SK-N-DZ (cell line): ENCODE results near the gene TENM3.

ENCODE experiments used
- DNase-seq: peaks from one replicate; pipeline ENCODE4 v3.0.0-alpha.2; 2015; ENCODE audit warnings: low spot score

The TENM3 gene

DNA sequence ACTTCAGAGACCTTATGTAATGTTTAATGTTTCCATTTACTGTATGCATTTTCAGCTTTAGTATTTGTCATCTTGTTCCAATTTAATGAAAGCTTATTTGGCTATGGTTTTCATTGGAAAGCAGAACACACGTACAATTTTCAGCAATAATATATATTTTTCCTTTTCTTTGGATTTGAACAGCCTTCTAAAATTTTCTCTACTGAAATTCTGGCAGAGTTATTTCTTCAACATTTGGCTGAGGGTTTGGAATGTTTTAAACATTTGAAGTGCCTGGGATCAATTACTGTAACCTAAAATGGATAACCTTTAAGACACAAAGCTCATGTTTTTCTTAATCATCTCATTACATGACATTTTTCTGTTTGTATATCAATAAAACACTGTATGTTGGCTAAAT lies 156.9 kb downstream of the TENM3 start:
- DNase-seq, result no peak

DNA sequence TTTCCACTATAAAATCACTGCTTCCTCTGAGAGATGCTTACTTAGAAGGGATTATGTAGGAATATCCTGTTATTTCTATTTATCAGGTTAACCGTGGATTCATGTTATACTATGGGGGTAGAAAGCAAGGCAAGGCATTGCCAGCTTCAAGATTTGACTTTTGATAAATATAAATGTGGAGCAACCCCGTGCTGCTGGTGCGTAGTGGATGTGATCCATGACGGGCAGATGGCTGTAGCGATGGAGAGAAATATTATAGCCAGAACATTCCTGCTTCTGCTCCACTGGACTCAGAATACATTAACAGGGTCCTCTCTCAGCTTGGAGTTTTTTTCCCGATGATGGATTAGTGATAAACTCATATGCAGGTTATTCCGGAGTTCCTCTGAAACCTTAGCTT lies 157.6 kb downstream of the TENM3 start:
- DNase-seq, result no peak

DNA sequence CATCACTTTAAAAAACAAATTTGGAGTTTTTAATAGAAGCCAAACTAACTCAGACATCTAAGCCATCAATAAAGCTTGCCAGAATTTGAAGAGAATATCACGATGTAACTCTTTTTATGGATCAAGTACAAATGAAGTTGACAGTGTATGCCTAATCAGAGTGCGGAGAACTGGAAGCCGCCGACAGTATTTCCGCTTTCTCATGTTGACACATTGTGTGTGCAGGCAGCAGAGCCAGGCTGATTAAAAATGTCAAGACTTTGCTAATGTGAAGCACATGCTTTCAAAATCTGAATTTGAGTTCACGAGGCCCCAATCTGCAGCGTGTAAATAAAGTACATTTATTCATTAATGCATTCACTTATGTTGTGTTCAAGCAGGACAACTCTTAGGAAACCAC lies 161.2 kb downstream of the TENM3 start:
- DNase-seq, result no peak

DNA sequence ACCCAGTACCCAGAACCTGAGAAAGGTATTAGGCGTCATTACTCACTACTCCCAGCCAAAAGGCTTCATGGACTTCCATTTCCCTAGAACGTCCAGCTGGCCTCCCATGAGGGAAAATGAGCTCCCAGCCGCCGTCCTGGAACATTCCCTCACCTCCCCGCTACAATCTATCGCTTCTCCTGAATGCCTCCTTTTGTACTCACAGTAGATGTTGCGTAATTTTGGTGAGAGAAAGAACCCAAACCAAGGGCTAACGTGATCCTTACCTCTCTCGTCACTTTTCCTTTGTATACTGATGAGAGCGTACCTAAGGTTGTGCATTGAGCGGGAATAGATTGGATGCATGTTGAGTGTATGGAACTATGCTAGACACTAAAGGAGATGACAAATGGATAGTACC lies 161.9 kb downstream of the TENM3 start:
- no peak for DNase-seq

GRCh38 chr4:182409271-182409670 lies 166.1 kb downstream of the TENM3 start:
- no peak for DNase-seq

DNA sequence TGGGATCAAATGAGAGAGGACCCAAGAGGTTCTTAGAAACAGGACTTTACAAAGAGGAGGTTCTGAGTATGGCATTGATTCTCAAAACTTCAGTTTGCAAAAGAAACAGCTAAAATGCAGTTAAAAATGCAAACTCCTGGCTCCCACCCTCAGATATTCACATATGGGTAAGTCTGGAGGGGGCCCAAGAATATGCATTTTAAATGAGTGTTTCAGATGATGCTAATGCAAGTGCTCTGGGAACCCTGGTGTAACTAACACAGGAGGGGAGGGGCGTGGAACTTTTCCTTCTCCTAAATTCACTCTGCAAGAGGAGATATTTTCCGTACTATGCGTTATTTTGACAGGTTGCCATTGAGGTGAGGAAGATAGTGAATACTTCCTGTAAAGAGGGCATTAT lies 168.2 kb downstream of the TENM3 start:
- DNase-seq, result no peak

- DNase-seq, result no peak
Observed at GRCh38 chr4:182413550-182413949, 170.3 kb downstream of the TENM3 start.

DNA sequence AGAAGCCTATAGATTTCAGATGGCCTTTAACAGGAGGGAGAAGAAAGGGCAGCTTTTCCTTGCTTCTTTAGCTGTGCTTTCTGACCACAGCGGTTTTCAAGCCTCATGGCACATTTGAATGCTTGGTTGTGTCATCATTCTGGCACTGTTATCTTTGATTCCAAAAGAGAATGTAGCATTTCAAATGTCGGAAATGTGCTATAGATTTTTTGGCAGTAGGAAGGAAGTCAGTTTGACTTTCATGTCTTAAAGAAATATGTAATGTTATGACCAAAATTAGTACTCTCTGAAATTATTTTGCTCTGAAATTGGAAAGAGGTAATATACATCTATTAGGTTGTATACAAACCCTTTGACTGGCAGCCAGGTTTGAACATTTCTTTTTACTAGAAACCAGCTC lies 171.9 kb downstream of the TENM3 start:
- no peak for DNase-seq

GRCh38 chr4:182416067-182416466 lies 172.9 kb downstream of the TENM3 start:
- no peak for DNase-seq

DNA sequence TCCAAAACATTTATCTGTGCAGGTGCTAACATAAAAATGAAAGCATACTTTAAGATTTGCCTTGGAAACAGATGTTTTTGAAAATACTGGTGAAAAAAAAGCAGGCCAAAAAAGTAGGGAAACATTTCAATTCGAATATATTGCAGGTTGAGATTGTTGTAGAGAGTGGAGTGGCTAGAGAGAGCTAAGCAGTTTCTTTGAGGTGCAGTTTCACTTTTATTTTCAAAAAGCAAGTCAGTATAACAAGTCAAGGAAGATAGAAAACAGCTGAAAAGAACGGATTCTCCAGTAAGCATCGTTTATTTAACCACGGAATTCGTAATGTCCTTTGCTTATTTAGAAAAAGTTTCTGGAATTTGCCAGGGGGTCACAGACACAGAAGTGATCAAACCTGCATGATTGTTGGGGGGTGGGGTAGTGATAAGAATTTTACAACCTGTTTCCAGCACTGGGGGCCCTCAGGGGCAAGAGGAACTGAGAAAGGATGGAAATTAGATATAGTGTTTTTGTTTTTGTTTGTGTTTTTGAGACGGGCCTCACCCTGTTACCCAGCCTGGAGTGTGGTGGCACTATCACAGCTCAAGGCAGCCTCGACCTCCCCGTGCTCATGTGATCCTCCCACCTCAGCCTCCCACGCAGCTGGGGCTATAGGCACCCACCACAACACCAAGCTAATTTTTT lies 175.0 kb downstream of the TENM3 start:
- no peak for DNase-seq

GRCh38 chr4:182420189-182420588 lies 177.0 kb downstream of the TENM3 start:
- DNase-seq, result no peak

DNA sequence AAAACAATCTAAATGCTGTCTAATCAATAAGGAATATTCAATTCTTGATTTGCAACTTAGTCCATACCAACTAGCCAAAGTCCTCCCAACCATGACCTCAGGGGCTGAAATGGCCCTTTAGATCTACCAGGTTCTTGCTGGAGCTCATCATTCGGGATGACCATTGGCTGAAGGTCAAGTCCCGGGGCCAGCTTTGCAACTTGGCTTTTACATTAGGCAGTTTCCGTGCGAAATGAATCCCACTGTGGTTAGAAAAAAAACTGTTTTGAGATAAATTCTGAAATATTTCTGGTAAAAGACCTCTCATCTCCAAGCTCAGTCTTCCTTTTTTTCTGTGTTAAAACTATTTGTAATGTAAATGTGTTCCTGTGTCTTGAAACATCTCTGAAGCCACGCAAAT lies 178.6 kb downstream of the TENM3 start:
- DNase-seq, result no peak

DNA sequence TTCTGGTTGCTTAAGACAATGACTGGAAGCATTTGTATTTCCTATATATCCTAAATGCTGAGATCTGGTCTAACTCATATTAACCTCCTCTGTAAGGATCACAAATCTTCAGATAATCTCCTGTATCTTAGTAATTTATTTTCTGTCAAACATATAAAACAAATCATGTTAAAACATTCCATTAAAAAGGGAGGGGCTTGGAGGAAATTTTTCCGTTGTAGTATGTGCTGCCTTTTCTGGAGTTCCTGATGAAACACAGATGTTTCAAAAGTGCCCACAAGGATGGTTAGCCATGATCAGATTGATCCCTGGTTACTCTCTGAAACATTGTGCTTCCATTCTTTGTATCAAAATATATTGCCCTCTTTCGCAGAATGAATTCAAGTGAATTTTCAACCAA lies 182.1 kb downstream of the TENM3 start:
- peak; percentile 32 for DNase-seq

- DNase-seq, result no peak
Observed at GRCh38 chr4:182426901-182427300, 183.7 kb downstream of the TENM3 start.

DNA sequence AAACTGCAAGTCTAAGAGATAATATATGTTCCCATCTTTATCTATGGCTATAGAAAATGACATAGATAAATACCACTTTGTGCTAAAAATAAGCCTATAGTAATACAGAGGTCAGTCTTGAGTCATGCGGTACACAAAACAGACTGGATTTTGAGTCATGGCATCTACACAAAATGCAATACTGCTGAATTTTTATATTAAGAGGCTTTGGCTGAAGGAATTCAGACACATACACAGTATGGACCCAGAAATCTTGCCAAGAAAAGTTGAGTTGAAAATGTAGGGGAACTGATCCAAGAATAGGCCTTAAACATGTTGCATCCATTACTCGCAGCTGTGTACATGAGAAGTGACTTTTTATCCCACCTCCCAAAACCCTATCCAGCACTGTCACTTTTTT lies 184.4 kb downstream of the TENM3 start:
- no peak for DNase-seq

- DNase-seq, result no peak
Observed at GRCh38 chr4:182429896-182430295, 186.7 kb downstream of the TENM3 start.

DNA sequence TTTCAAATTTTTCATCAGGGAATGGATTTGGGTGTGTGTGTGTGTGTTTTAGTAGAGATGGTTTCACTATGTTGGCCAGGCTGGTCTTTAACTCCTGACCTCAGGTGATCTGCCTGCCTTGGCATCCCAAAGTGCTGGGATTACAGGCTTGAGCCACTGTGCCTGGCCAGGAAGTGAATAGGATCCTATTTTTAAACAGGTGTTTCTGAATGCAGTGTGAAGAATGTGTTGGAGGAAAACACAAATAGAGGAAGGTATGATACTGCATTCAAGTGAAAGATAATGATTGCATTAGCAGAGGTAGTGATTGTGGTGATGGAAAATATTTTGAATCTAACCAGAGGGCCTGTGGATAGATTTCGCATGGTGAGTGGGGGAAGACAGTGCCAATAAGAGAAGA lies 189.6 kb downstream of the TENM3 start:
- no peak for DNase-seq

GRCh38 chr4:182434720-182435119 lies 191.5 kb downstream of the TENM3 start:
- DNase-seq, result no peak

GRCh38 chr4:182435401-182435800 lies 192.2 kb downstream of the TENM3 start:
- DNase-seq, result no peak

DNA sequence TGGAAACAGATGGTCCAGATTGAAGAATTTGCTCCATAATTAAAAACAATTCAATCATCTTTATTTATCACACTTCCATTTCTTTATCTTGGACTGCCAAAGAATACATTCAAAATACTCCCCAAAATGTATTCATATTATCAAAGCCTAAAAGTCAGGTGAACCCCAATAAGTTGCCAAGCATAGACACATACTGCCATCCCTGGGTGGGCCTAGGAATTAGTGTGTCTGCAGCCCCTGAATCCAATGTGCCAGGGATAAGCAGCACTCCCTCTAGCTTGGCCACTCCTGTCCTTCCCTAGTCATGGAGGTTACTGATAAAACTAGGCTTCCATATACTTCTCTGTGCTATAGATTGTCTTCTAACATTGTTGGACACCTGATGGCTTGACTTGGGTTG lies 199.9 kb downstream of the TENM3 start:
- DNase-seq, result no peak

DNA sequence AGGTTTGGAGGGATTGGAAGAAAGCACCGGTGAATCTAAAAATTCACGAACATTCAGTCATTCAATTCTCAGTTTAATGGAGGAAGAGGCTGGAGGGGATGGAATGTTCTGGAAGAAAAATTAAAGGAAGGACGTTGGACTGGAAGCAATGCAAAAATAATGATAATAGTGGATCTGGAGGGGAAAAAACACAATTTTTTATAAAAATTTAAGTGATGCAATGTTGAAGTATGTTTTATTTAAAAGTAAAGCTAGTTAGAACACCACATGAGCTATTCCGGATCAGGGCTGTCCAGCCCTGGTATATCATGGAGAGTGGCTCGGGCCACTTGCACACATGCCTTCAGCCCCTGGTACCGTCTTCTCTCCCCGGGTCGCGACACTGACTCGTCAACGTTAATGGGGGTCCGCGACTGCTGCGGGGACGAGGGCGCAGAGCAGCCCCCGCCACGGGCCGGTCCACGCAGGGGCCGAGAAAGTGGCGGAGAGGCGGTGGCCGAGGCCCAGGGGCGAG lies 204.6 kb downstream of the TENM3 start:
- DNase-seq, result peak; percentile 26

GRCh38 chr4:182448281-182449151 lies 205.3 kb downstream of the TENM3 start:
- peak; percentile 91 for DNase-seq
